NCI-H187 treated with DMSO at 0.1 percent for 48 hours (cell line): Measurements from ENCODE around the gene TRMT1L.

ENCODE experiments used
- DNase-seq: peaks from one replicate; lab custom pipeline; 2025; lab: John Stamatoyannopoulos, UW

Gene TRMT1L

GRCh38 chr1:185129708-185130107 lies 27.0 kb downstream of the TRMT1L start:
- no peak for DNase-seq

GRCh38 chr1:185112356-185112755 lies 44.4 kb downstream of the TRMT1L start:
- DNase-seq = no peak

- DNase-seq = no peak
Measured at GRCh38 chr1:185111873-185112272, 44.9 kb downstream of the TRMT1L start.

GRCh38 chr1:185110145-185110544 lies 46.6 kb downstream of the TRMT1L start:
- DNase-seq = no peak

- DNase-seq = no peak
Measured at GRCh38 chr1:185108321-185108720, 48.4 kb downstream of the TRMT1L start.

GRCh38 chr1:185105121-185105520 lies 51.6 kb downstream of the TRMT1L start:
- no peak for DNase-seq

- DNase-seq = no peak
Measured at GRCh38 chr1:185104083-185104482, 52.7 kb downstream of the TRMT1L start.

- DNase-seq = no peak
Measured at GRCh38 chr1:185096531-185096930, 60.2 kb downstream of the TRMT1L start.

GRCh38 chr1:185094761-185095160 lies 62.0 kb downstream of the TRMT1L start:
- no peak for DNase-seq

GRCh38 chr1:185091480-185091879 lies 65.3 kb downstream of the TRMT1L start:
- no peak for DNase-seq

- DNase-seq = no peak
Measured at GRCh38 chr1:185087746-185088145, 69.0 kb downstream of the TRMT1L start.

- DNase-seq = no peak
Measured at GRCh38 chr1:185087101-185087500, 69.7 kb downstream of the TRMT1L start.

- no peak for DNase-seq
Measured at GRCh38 chr1:185083818-185084217, 72.9 kb downstream of the TRMT1L start.

- no peak for DNase-seq
Measured at GRCh38 chr1:185080422-185080821, 76.3 kb downstream of the TRMT1L start.

GRCh38 chr1:185077374-185077773 lies 79.4 kb downstream of the TRMT1L start:
- no peak for DNase-seq

GRCh38 chr1:185075476-185075875 lies 81.3 kb downstream of the TRMT1L start:
- no peak for DNase-seq

GRCh38 chr1:185074307-185074706 lies 82.4 kb downstream of the TRMT1L start:
- no peak for DNase-seq

GRCh38 chr1:185073725-185074124 lies 83.0 kb downstream of the TRMT1L start:
- no peak for DNase-seq

- DNase-seq = no peak
Measured at GRCh38 chr1:185070051-185070450, 86.7 kb downstream of the TRMT1L start.

GRCh38 chr1:185069202-185069772 lies 87.5 kb downstream of the TRMT1L start:
- DNase-seq = no peak

GRCh38 chr1:185068341-185068740 lies 88.4 kb downstream of the TRMT1L start:
- no peak for DNase-seq
